ENCODE data around the gene WNT9B.

- no peak for TF ChIP-seq EP300 (IDR thresholded peaks at IDR 0.05; ENCODE audit: borderline replicate concordance)
- TF ChIP-seq MAX (IDR thresholded peaks at IDR 0.05) = no peak
- TF ChIP-seq YY1 (IDR thresholded peaks at IDR 0.05; ENCODE audit: low read depth) = no peak
- no peak for TF ChIP-seq TAF1 (IDR thresholded peaks at IDR 0.05; ENCODE audit: low read depth)
- TF ChIP-seq RAD21 (IDR thresholded peaks at IDR 0.05; ENCODE audit: low read depth) = no peak
- TF ChIP-seq TEAD4 (IDR thresholded peaks at IDR 0.05) = no peak
- TF ChIP-seq EGR1 (IDR thresholded peaks at IDR 0.05) = no peak
- TF ChIP-seq CEBPB (IDR thresholded peaks at IDR 0.05) = no peak
- TF ChIP-seq TCF12 (IDR thresholded peaks at IDR 0.05; ENCODE audit: low read depth) = no peak
- TF ChIP-seq REST (IDR thresholded peaks at IDR 0.05; ENCODE audit: low read depth) = no peak
- TF ChIP-seq USF1 (IDR thresholded peaks at IDR 0.05) = no peak
- TF ChIP-seq CREB1 (IDR thresholded peaks at IDR 0.05; ENCODE audit: low read depth) = no peak
Measured at GRCh38 chr17:46834846-46835245, 16.5 kb upstream of the WNT9B start.

Data from Ishikawa (cell line).